ENCODE data around the gene TBC1D13. TPM values are rescaled to one million over a fixed set of nuclear protein-coding genes. Genes with fewer than 3 reads are reported as not detected.
A peak's percentile ranks its signal among the peaks of the same experiment; 100 is the strongest.
"Not testable (repeated sequence)": the region's sequence is repeated elsewhere in the genome, so short reads cannot be mapped to it uniquely, and the experiment has no call there.

TBC1D13 gene
- total and polyA plus RNA-seq, 7 donors: 11.8 to 25.1 (median 15.5) TPM

- DNase-seq (peak in 1 of 2 donors; percentile 41), ATAC-seq (no peak)
- peaks cover 0 to 10% of the 10 kb centered on the region in 2 donors for H3K36me3 ChIP-seq (ENCODE audit: insufficient read depth in 1 of 2, low read depth in 1 of 2)
- intact Hi-C loops (cut with DNase I): no loop called here
- H3K4me1 ChIP-seq: no peaks in the 10 kb centered on the region
- H3K9me3 ChIP-seq: no peaks in the 10 kb centered on the region
- H3K27ac ChIP-seq: no peak overlapping the region
- no peak overlapping the region for H3K4me3 ChIP-seq
- WGBS, 3 donors: 55 to 64% (median 60%) methylated on average over 13 of the region's 13 CpGs
- H3K27me3 ChIP-seq (ENCODE audit: insufficient read depth in 3 of 3, low read length in 2 of 3): no peaks in the 10 kb centered on the region
- TF ChIP-seq CTCF (IDR thresholded peaks at IDR 0.05): no peak
Observed at GRCh38 chr9:128845186-128845931, 58.3 kb downstream of the TBC1D13 start.

GRCh38 chr9:128846680-128847030 is 59.6 kb downstream of the TBC1D13 start:
- H3K36me3 ChIP-seq (ENCODE audit: insufficient read depth in 1 of 2, low read depth in 1 of 2): peaks cover 0 to 9% of the 10 kb centered on the region in 2 donors
- no peak overlapping the region for H3K27ac ChIP-seq
- no peak overlapping the region for H3K4me3 ChIP-seq
- TF ChIP-seq CTCF (IDR thresholded peaks at IDR 0.05): no peak
- no peaks in the 10 kb centered on the region for H3K27me3 ChIP-seq (ENCODE audit: insufficient read depth in 3 of 3, low read length in 2 of 3)
- DNase-seq (peak in 1 of 2 donors; percentile 3), ATAC-seq (no peak)
- WGBS, 3 donors: 71 to 85% (median 71%) methylated on average over 3 of the region's 3 CpGs
- intact Hi-C loops (cut with DNase I): no loop called here
- no peaks in the 10 kb centered on the region for H3K9me3 ChIP-seq
- H3K4me1 ChIP-seq: no peaks in the 10 kb centered on the region

GRCh38 chr9:128847803-128848202 is 60.8 kb downstream of the TBC1D13 start:
- H3K27ac ChIP-seq: no peak overlapping the region
- intact Hi-C loops (cut with DNase I): no loop called here
- WGBS, 3 donors: 98 to 100% (median 100%) methylated on average over 1 of the region's 1 CpG
- DNase-seq (peak in 1 of 2 donors; percentile 2), ATAC-seq (no peak)
- no peaks in the 10 kb centered on the region for H3K9me3 ChIP-seq
- no peak for TF ChIP-seq CTCF (IDR thresholded peaks at IDR 0.05)
- H3K27me3 ChIP-seq (ENCODE audit: insufficient read depth in 3 of 3, low read length in 2 of 3): no peaks in the 10 kb centered on the region
- H3K36me3 ChIP-seq (ENCODE audit: insufficient read depth in 1 of 2, low read depth in 1 of 2): no peaks in the 10 kb centered on the region
- no peaks in the 10 kb centered on the region for H3K4me1 ChIP-seq
- H3K4me3 ChIP-seq: no peak overlapping the region

GRCh38 chr9:128851024-128851423 is 64.0 kb downstream of the TBC1D13 start:
- 88 to 93% (median 92%) methylated on average over 10 of the region's 10 CpGs for WGBS, 3 donors
- H3K27me3 ChIP-seq (ENCODE audit: insufficient read depth in 3 of 3, low read length in 2 of 3); H3K4me1 ChIP-seq; H3K27ac ChIP-seq; intact Hi-C loops (cut with DNase I); H3K36me3 ChIP-seq (ENCODE audit: insufficient read depth in 1 of 2, low read depth in 1 of 2); ATAC-seq; H3K4me3 ChIP-seq; DNase-seq; H3K9me3 ChIP-seq: not testable (repeated sequence)

- not testable (repeated sequence) for H3K27me3 ChIP-seq (ENCODE audit: insufficient read depth in 3 of 3, low read length in 2 of 3); DNase-seq; H3K4me3 ChIP-seq; H3K9me3 ChIP-seq; H3K4me1 ChIP-seq; H3K36me3 ChIP-seq (ENCODE audit: insufficient read depth in 1 of 2, low read depth in 1 of 2); H3K27ac ChIP-seq
- ATAC-seq: peak in 2 of 4 donors; percentile 73 to 76
- 73 to 77% (median 76%) methylated on average over 10 of the region's 10 CpGs for WGBS, 3 donors
- intact Hi-C loops (cut with DNase I): loop anchor here in 1 of 2 donors (1.0 kb wide), 1 partner anchor 76 kb away; no protein-coding TSS in a partner anchor
- TF ChIP-seq CTCF (IDR thresholded peaks at IDR 0.05): peak; percentile 64
Observed at GRCh38 chr9:128851779-128852600, 64.9 kb downstream of the TBC1D13 start.

GRCh38 chr9:128852646-128853045 is 65.6 kb downstream of the TBC1D13 start:
- not testable (repeated sequence) for H3K36me3 ChIP-seq (ENCODE audit: insufficient read depth in 1 of 2, low read depth in 1 of 2); DNase-seq; H3K4me3 ChIP-seq; H3K27me3 ChIP-seq (ENCODE audit: insufficient read depth in 3 of 3, low read length in 2 of 3); H3K27ac ChIP-seq; ATAC-seq; H3K4me1 ChIP-seq; H3K9me3 ChIP-seq
- WGBS, 3 donors: 89 to 98% (median 97%) methylated on average over 2 of the region's 2 CpGs
- intact Hi-C loops (cut with DNase I): loop anchor here in 1 of 2 donors (1.0 kb wide), 1 partner anchor 76 kb away; no protein-coding TSS in a partner anchor

GRCh38 chr9:128854454-128854853 is 67.4 kb downstream of the TBC1D13 start:
- H3K4me3 ChIP-seq; intact Hi-C loops (cut with DNase I); H3K27me3 ChIP-seq (ENCODE audit: insufficient read depth in 3 of 3, low read length in 2 of 3); H3K4me1 ChIP-seq; H3K27ac ChIP-seq; DNase-seq; H3K36me3 ChIP-seq (ENCODE audit: insufficient read depth in 1 of 2, low read depth in 1 of 2); H3K9me3 ChIP-seq; ATAC-seq: not testable (repeated sequence)
- WGBS, 3 donors: 89 to 93% (median 91%) methylated on average over 6 of the region's 6 CpGs
